Kidney (tissue), 14 donors: ENCODE measurements around the gene ZBTB9. TPM values are rescaled to one million over a fixed set of nuclear protein-coding genes. Genes with fewer than 3 reads are reported as not detected.

Source experiments
- DNase-seq, 5 donors: peaks; one replicate each; pipeline ENCODE4 v3.0.0-alpha.2; 2013 to 2020
- FAIRE-seq: peaks from 2 replicates; lab custom pipeline; 2012; peaks lifted over from hg19 to GRCh38; lab: Jason Lieb, UNC
- H3K27ac ChIP-seq, 2 donors: one replicate each; pipeline ENCODE4 v1.7.0; 2013; ENCODE audit warnings: low read depth in 2 of 2, low read length in 2 of 2, inconsistent platforms in 1 of 2
- H3K27me3 ChIP-seq: one replicate; pipeline ENCODE4 v1.7.1; 2013; ENCODE audit warnings: low read length, inconsistent platforms; ENCODE audit not compliant: control insufficient read depth, insufficient read depth
- H3K36me3 ChIP-seq, 3 donors: one replicate each; pipeline versions ENCODE4 v1.7.0 to v1.7.1; 2013; ENCODE audit warnings: low read length in 3 of 3, control low read depth in 1 of 3, inconsistent platforms in 1 of 3; ENCODE audit not compliant: insufficient read depth in 3 of 3, control insufficient read depth in 2 of 3
- H3K4me1 ChIP-seq, 3 donors: one replicate each; pipeline versions ENCODE4 v1.7.0 to v1.7.1; 2013; ENCODE audit warnings: low read length in 3 of 3, inconsistent platforms in 1 of 3, low read depth in 1 of 3; ENCODE audit not compliant: control insufficient read depth in 2 of 3, insufficient read depth in 2 of 3
- H3K4me3 ChIP-seq, 3 donors: one replicate each; pipeline versions ENCODE4 v1.7.0 to v1.8.1; 2013; ENCODE audit warnings: low read length in 3 of 3, control low read depth in 1 of 3, inconsistent platforms in 1 of 3
- H3K9ac ChIP-seq, 3 donors: one replicate each; pipeline versions ENCODE4 v1.7.0 to v1.7.1; 2013; ENCODE audit warnings: low read length in 3 of 3, control low read depth in 1 of 3, inconsistent platforms in 1 of 3
- H3K9me3 ChIP-seq, 3 donors: one replicate each; pipeline versions ENCODE4 v1.7.0 to v1.7.1; 2013; ENCODE audit warnings: low read length in 3 of 3, control low read depth in 1 of 3, inconsistent platforms in 1 of 3; ENCODE audit not compliant: control insufficient read depth in 2 of 3, insufficient read depth in 1 of 3
- CTCF ChIP-seq: IDR thresholded peaks from 3 replicates; pipeline ENCODE4 v1.5.1; 2012; ENCODE audit warnings: mild to moderate bottlenecking, moderate library complexity, borderline replicate concordance; ENCODE audit not compliant: insufficient read depth; ENCODE audit errors: extremely low read depth
- intact Hi-C: fragments of 100-400 bp; cut with DNase I; formaldehyde crosslinking; loops from one replicate; pipeline ENCODE4 v1.11.1; 2022
- polyA plus RNA-seq: library from polyadenylated mRNA; stranded (reverse); fragments of 350-450 nt; fragmentation: Illumina TruSeq; extraction: RNeasy Lipid Tissue Mini Kit (QIAGEN cat#74804); gene quantifications from one replicate; pipeline ENCODE4 v1.2.3, GENCODE V29; 2014; ENCODE audit warnings: low read depth, low replicate concordance; ENCODE audit not compliant: insufficient read depth
- total RNA-seq: library from RNA; stranded (reverse); fragmentation: NEBNext Ultra II Directional; extraction: Animal tissue kit (Norgen Biotek cat#: 25700); gene quantifications from one replicate; pipeline ENCODE4 v1.2.1, GENCODE V29; 2021
- donor health status: control.
- donor health status: control.
- donor health status: control.
- donor health status: control.
- donor health status: control.
- donor health status: DM: yes; HTN: yes; CAD: no.
- donor health status: Normal renal cell carcinoma (clear cell type).

ZBTB9 gene
- total and polyA plus RNA-seq, 2 donors from 2014 or later = 6.4 to 11.5 TPM

- no peak overlapping the region for H3K27ac ChIP-seq
- DNase-seq (peak in 2 of 5 donors; percentile 25 to 77), FAIRE-seq (no peak)
- H3K9me3 ChIP-seq = no peaks in the 10 kb centered on the region
- intact Hi-C loops = no loop called here
- no peak overlapping the region for H3K4me3 ChIP-seq
- no peak for TF ChIP-seq CTCF
- peaks cover 6 to 29% (median 7%) of the 10 kb centered on the region in 3 donors for H3K4me1 ChIP-seq
- H3K36me3 ChIP-seq = peaks cover 0 to 10% (median 4%) of the 10 kb centered on the region in 3 donors
- H3K9ac ChIP-seq = no peak overlapping the region
- no peaks in the 10 kb centered on the region for H3K27me3 ChIP-seq
These were observed 22.4 kb upstream of the ZBTB9 start for GRCh38 chr6:33431880-33432541.

- TF ChIP-seq CTCF = no peak
- FAIRE-seq = no peak
- H3K27ac ChIP-seq = no peak overlapping the region
These were observed 21.8 kb upstream of the ZBTB9 start for GRCh38 chr6:33432546-33432945.

GRCh38 chr6:33433001-33433543 is 21.3 kb upstream of the ZBTB9 start:
- Histone ChIP-seq H3K27ac (no peak overlapping the region), H3K4me1 (peaks cover 6 to 24% (median 7%) of the 10 kb centered on the region in 3 donors), H3K27me3 (no peaks in the 10 kb centered on the region), H3K9ac (no peak overlapping the region), H3K36me3 (peaks cover 4 to 15% (median 7%) of the 10 kb centered on the region in 3 donors), H3K4me3 (no peak overlapping the region), H3K9me3 (no peaks in the 10 kb centered on the region)
- FAIRE-seq = no peak
- DNase-seq = no peak
- intact Hi-C loops = no loop called here
- TF ChIP-seq CTCF = no peak

More at GRCh38 chr6:33432546-33432945, 21.8 kb upstream of the ZBTB9 start:
- no peak for DNase-seq
- H3K4me1 ChIP-seq = peaks cover 6 to 24% (median 7%) of the 10 kb centered on the region in 3 donors
- no peaks in the 10 kb centered on the region for H3K27me3 ChIP-seq
- no peak overlapping the region for H3K4me3 ChIP-seq
- H3K9me3 ChIP-seq = no peaks in the 10 kb centered on the region
- H3K9ac ChIP-seq = no peak overlapping the region
- H3K36me3 ChIP-seq = peaks cover 4 to 11% (median 4%) of the 10 kb centered on the region in 3 donors
- intact Hi-C loops = no loop called here
